Stomach (tissue), 9 donors: ENCODE measurements around the gene MAPK14. TPM values are rescaled to one million over a fixed set of nuclear protein-coding genes. Genes with fewer than 3 reads are reported as not detected.
"Not testable (repeated sequence)": the region's sequence is repeated elsewhere in the genome, so short reads cannot be mapped to it uniquely, and the experiment has no call there.

Source experiments
- DNase-seq, 2 donors: peaks; one replicate each; pipeline versions ENCODE4 v3.0.0 to v3.0.0-alpha.2; 2013 to 2019
- H3K27ac ChIP-seq, 5 donors: fragments of 200-600 bp in 4 of 5; sonication (generic) in 4 of 5; one replicate each; pipeline ENCODE4 v1.5.1; 2013 to 2019; ENCODE audit warnings: mild to moderate bottlenecking in 1 of 5, moderate library complexity in 1 of 5
- H3K27me3 ChIP-seq, 3 donors: fragments of 200-600 bp; sonication (generic); one replicate each; pipeline ENCODE4 v1.5.1; 2017 to 2019; ENCODE audit warnings: mixed run types in 1 of 3
- H3K36me3 ChIP-seq, 4 donors: fragments of 200-600 bp; sonication (generic); 1 replicate in 3 of 4; 2 replicates in 1 of 4; pipeline ENCODE4 v1.5.1; 2016 to 2019
- H3K4me1 ChIP-seq, 4 donors: fragments of 200-600 bp; sonication (generic); one replicate each; pipeline ENCODE4 v1.5.1; 2016 to 2019
- H3K4me3 ChIP-seq, 4 donors: fragments of 200-600 bp; sonication (generic) in 3 of 4; one replicate each; pipeline ENCODE4 v1.5.1; 2016 to 2019; ENCODE audit warnings: mild to moderate bottlenecking in 1 of 4
- H3K9me3 ChIP-seq, 4 donors: fragments of 200-600 bp; sonication (generic); one replicate each; pipeline ENCODE4 v1.5.1; 2016 to 2019
- EP300 ChIP-seq: sonication (generic); formaldehyde crosslinking; IDR thresholded peaks from one replicate; pipeline ENCODE4 v1.6.1; 2017; ENCODE audit warnings: antibody characterized with exemption
- POLR2A ChIP-seq, 4 donors: fragments of 450-650 bp; IDR thresholded peaks; one replicate each; pipeline ENCODE4 v1.6.1; 2016; ENCODE audit warnings: antibody characterized with exemption in 4 of 4, control low read depth in 2 of 4, mild to moderate bottlenecking in 1 of 4, moderate library complexity in 1 of 4
- POLR2AphosphoS5 ChIP-seq, 3 donors: sonication (generic); formaldehyde crosslinking; IDR thresholded peaks; one replicate each; pipeline ENCODE4 v1.6.1; 2016; ENCODE audit warnings: antibody characterized with exemption in 3 of 3
- WGBS, 5 donors: extraction: QIAGEN DNeasy Blood & Tissue Kit in 3 of 5; methylation state at CpG; one replicate each; pipeline versions ENCODE4 v1.1.5 to v1.1.7; 2013 to 2018; 5-methylcytosine and 5-hydroxymethylcytosine counted together
- intact Hi-C: fragments of 100-400 bp; cut with DNase I; formaldehyde crosslinking; loops from one replicate; pipeline ENCODE4 v1.15.1; 2023; ENCODE audit warnings: low total_unique reads
- polyA plus RNA-seq, 3 donors: library from polyadenylated mRNA; stranded (reverse); fragments of 200-250 nt; gene quantifications; one replicate each; pipeline ENCODE4 v1.2.3, GENCODE V29; 2013
- total RNA-seq, 5 donors: library from RNA; depleted of rRNA; stranded (reverse); fragments of >200 nt; gene quantifications; one replicate each; pipeline versions ENCODE4 v1.1.0 to v1.2.3, GENCODE V29; 2014 to 2016
- TF ChIP-seq, protein P1 (sequence below), 7 experiments: fragments of 450-650 bp in 4 of 7; fragments of 200-600 bp in 3 of 7; sonication (generic) in 3 of 7; IDR thresholded peaks; one replicate each; pipeline ENCODE4 v1.5.1; 2016 to 2019; ENCODE audit warnings: antibody characterized with exemption in 7 of 7, control low read depth in 2 of 7, mild to moderate bottlenecking in 1 of 7
- donor health status: healthy with polysubstance abuse.
- donor health status: Bipolar disorder and iron deficiency.
- donor health status: healthy.

MAPK14 gene
- total and polyA plus RNA-seq, 8 donors: 12.3 to 297 (median 35.9) TPM

DNA sequence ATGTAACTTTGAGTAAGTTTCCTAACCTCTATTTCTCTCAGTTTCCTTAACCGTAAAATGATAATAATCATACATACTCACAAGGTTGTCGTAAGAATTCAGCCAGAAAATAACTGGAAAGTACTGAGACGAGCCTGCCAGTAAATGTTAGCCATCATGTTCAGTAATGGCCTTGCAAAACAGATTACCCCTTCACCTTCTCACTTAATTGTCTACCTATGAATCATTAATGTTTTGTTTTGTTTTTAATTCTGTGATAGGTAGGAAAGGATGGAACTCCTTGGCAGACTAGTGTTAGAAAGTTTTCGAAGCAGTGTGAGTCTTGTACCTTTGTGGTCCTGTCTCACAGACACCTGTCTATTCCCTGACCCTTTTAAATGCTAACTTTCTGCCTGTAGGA, 50.6 kb downstream of the MAPK14 start:
- no peak overlapping the region for H3K4me3 ChIP-seq
- H3K4me1 ChIP-seq: peaks cover 0 to 27% (median 12%) of the 10 kb centered on the region in 4 donors
- no peak overlapping the region for H3K27ac ChIP-seq
- TF ChIP-seq EP300: no peak
- TF ChIP-seq, protein P1, sequence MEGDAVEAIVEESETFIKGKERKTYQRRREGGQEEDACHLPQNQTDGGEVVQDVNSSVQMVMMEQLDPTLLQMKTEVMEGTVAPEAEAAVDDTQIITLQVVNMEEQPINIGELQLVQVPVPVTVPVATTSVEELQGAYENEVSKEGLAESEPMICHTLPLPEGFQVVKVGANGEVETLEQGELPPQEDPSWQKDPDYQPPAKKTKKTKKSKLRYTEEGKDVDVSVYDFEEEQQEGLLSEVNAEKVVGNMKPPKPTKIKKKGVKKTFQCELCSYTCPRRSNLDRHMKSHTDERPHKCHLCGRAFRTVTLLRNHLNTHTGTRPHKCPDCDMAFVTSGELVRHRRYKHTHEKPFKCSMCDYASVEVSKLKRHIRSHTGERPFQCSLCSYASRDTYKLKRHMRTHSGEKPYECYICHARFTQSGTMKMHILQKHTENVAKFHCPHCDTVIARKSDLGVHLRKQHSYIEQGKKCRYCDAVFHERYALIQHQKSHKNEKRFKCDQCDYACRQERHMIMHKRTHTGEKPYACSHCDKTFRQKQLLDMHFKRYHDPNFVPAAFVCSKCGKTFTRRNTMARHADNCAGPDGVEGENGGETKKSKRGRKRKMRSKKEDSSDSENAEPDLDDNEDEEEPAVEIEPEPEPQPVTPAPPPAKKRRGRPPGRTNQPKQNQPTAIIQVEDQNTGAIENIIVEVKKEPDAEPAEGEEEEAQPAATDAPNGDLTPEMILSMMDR (IDR thresholded peaks at IDR 0.05): no peak
- no peak for TF ChIP-seq POLR2AphosphoS5 (IDR thresholded peaks at IDR 0.05)
- no peak for TF ChIP-seq POLR2A (IDR thresholded peaks at IDR 0.05)
- WGBS, 5 donors: 88 to 97% (median 93%) methylated on average over 4 of the region's 4 CpGs
- no peaks in the 10 kb centered on the region for H3K9me3 ChIP-seq
- no peak for DNase-seq
- intact Hi-C loops: no loop called here
- no peaks in the 10 kb centered on the region for H3K27me3 ChIP-seq
- H3K36me3 ChIP-seq: peaks cover 7 to 80% (median 72%) of the 10 kb centered on the region in 4 donors

DNA sequence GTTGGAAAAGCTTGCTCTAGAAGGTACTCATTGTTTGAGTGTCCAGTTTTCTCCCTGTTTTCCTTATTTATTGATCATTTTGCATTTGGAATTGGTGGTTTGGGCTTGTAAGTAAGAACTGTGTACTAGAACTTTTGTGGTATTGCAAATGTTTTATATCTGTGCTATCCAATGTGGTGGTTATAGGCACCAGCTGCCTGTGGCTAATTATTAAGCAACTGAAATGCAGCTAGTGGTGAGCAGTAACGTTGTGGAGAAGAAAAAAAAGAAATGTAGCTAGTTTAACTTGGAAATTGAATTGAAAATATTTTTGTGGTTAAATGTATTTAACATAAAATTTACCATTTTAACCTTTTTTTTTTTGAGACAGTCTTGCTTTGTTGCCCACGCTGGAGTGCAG, 52.0 kb downstream of the MAPK14 start:
- DNase-seq: no peak
- H3K4me3 ChIP-seq: no peak overlapping the region
- no peak overlapping the region for H3K27ac ChIP-seq
- 71 to 79% (median 75%) methylated on average over 2 of the region's 2 CpGs for WGBS, 5 donors
- no peak for TF ChIP-seq POLR2A (IDR thresholded peaks at IDR 0.05)
- no peak for TF ChIP-seq POLR2AphosphoS5 (IDR thresholded peaks at IDR 0.05)
- no peak for TF ChIP-seq EP300
- TF ChIP-seq, protein P1 (IDR thresholded peaks at IDR 0.05): no peak
- no peaks in the 10 kb centered on the region for H3K27me3 ChIP-seq
- peaks cover 0 to 24% (median 9%) of the 10 kb centered on the region in 4 donors for H3K4me1 ChIP-seq
- H3K36me3 ChIP-seq: peaks cover 19 to 93% (median 85%) of the 10 kb centered on the region in 4 donors
- intact Hi-C loops: no loop called here
- no peaks in the 10 kb centered on the region for H3K9me3 ChIP-seq

DNA sequence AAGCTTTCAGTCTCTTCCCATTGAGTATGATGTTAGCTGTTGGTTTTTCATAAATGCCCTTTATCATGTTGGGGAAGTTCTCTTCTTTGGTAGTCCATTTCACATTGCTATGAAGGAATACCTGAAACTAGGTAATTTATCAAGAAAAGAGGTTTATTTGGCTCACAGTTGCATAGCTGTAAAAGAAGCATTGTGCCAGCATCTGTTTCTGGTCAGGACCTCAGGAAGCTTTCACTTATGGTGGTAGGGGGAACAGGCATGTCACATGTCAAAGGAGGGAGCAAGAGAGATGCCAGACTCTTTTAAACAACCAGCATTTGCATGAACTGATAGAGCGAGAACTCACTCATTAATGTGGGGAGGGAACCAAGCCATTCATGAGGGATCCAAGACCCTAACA, 54.7 kb downstream of the MAPK14 start:
- Histone ChIP-seq H3K9me3 (peaks cover 0 to under 1% (median 0%) of the 10 kb centered on the region in 4 donors), H3K27me3 (no peaks in the 10 kb centered on the region), H3K4me3 (no peak overlapping the region), H3K4me1 (peaks cover 0 to 5% (median 0%) of the 10 kb centered on the region in 4 donors), H3K36me3 (peaks cover 19 to 77% (median 74%) of the 10 kb centered on the region in 4 donors), H3K27ac (no peak overlapping the region)
- no peak for DNase-seq
- intact Hi-C loops: no loop called here
- WGBS, 5 donors: 82 to 100% (median 100%) methylated on average over 1 of the region's 1 CpG
- TF ChIP-seq POLR2AphosphoS5 (IDR thresholded peaks at IDR 0.05) (no peak), EP300 (no peak), POLR2A (IDR thresholded peaks at IDR 0.05) (no peak)
- TF ChIP-seq, protein P1 (IDR thresholded peaks at IDR 0.05): no peak

DNA sequence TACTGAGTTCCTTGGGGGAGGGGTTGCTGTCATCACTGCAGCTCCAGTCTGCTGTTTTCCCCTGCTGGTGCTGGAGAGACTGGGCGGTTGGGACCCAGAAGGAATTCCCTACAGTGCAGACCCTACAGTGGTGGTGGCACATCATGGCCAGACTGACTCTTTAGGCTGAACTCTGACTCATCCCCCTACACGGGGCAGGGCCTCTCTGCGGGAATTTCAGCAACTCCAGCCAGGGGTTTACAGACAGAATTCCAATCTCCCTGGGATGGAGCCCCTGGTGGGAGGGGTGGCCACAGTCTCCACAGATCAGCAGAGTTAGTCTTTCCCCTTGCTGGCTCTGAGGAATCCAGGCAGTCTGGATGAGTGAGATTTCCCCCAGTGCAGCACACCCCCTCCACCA, 55.8 kb downstream of the MAPK14 start:
- Histone ChIP-seq H3K4me3 (no peak overlapping the region), H3K27me3 (no peaks in the 10 kb centered on the region), H3K9me3 (peaks cover 0 to 4% (median 0%) of the 10 kb centered on the region in 4 donors), H3K27ac (no peak overlapping the region), H3K36me3 (peaks cover 19 to 66% (median 65%) of the 10 kb centered on the region in 4 donors), H3K4me1 (no peaks in the 10 kb centered on the region)
- WGBS, 5 donors: 79 to 97% (median 92%) methylated on average over 3 of the region's 3 CpGs
- no peak for DNase-seq
- intact Hi-C loops: no loop called here
- TF ChIP-seq, protein P1 (IDR thresholded peaks at IDR 0.05): no peak
- TF ChIP-seq POLR2A (IDR thresholded peaks at IDR 0.05) (no peak), EP300 (no peak), POLR2AphosphoS5 (IDR thresholded peaks at IDR 0.05) (no peak)

DNA sequence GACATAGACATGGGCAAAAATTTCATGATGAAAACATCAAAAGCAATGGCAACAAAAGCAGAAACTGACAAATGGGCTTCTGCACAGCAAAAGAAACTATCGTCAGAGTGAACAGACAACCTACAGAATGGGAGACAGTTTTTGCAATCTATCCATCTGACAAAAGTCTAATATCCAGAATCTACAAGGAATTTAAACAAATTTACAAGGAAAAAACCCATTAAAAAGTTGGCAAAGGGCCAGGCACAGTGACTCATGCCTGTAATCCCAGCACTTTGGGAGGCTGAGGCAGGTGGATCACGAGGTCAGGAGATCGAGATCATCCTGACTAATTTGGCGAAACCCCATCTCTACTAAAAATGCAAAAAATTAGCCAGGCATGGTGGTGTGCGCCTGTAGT, 60.6 kb downstream of the MAPK14 start:
- H3K27me3 ChIP-seq, H3K4me3 ChIP-seq, DNase-seq, H3K27ac ChIP-seq, H3K4me1 ChIP-seq, intact Hi-C loops, H3K9me3 ChIP-seq: not testable (repeated sequence)
- peaks cover 16 to 48% (median 37%) of the 10 kb centered on the region in 4 donors for H3K36me3 ChIP-seq
- WGBS, 5 donors: 86 to 96% (median 89%) methylated on average over 5 of the region's 5 CpGs
